ENCODE data around the gene ADAMTS10.
"Not testable (repeated sequence)": the region's sequence is repeated elsewhere in the genome, so short reads cannot be mapped to it uniquely, and the experiment has no call there.

ADAMTS10 gene

GRCh38 chr19:8626842-8627241 lies 16.3 kb upstream of the ADAMTS10 start:
- DNase-seq (ENCODE audit: low read depth) = no peak

- not testable (repeated sequence) for DNase-seq (ENCODE audit: low read depth)
These were observed 12.4 kb upstream of the ADAMTS10 start for GRCh38 chr19:8622886-8623285.

- no peak for DNase-seq (ENCODE audit: low read depth)
These were observed 8.2 kb upstream of the ADAMTS10 start for GRCh38 chr19:8618751-8619150.

GRCh38 chr19:8617984-8618383 lies 7.5 kb upstream of the ADAMTS10 start:
- no peak for DNase-seq (ENCODE audit: low read depth)

GRCh38 chr19:8617325-8617724 lies 6.8 kb upstream of the ADAMTS10 start:
- not testable (repeated sequence) for DNase-seq (ENCODE audit: low read depth)

- no peak for DNase-seq (ENCODE audit: low read depth)
These were observed 6.3 kb upstream of the ADAMTS10 start for GRCh38 chr19:8616861-8617260.

GRCh38 chr19:8615813-8616596 lies 5.5 kb upstream of the ADAMTS10 start:
- peak; percentile 45 for DNase-seq (ENCODE audit: low read depth)

GRCh38 chr19:8615024-8615423 lies 4.5 kb upstream of the ADAMTS10 start:
- DNase-seq (ENCODE audit: low read depth) = no peak

- DNase-seq (ENCODE audit: low read depth) = no peak
These were observed 3.9 kb upstream of the ADAMTS10 start for GRCh38 chr19:8614455-8614854.

GRCh38 chr19:8612807-8613171 lies 2.3 kb upstream of the ADAMTS10 start:
- DNase-seq (ENCODE audit: low read depth) = no peak

GRCh38 chr19:8611877-8612806 lies 1.6 kb upstream of the ADAMTS10 start:
- DNase-seq (ENCODE audit: low read depth) = no peak

- no peak for DNase-seq (ENCODE audit: low read depth)
These were observed 919 bp upstream of the ADAMTS10 start for GRCh38 chr19:8611391-8611876.

GRCh38 chr19:8610936-8611300 lies 403 bp upstream of the ADAMTS10 start:
- no peak for DNase-seq (ENCODE audit: low read depth)

GRCh38 chr19:8609279-8610040 lies 1.1 kb downstream of the ADAMTS10 start:
- no peak for DNase-seq (ENCODE audit: low read depth)

GRCh38 chr19:8608941-8609278 lies 1.6 kb downstream of the ADAMTS10 start:
- no peak for DNase-seq (ENCODE audit: low read depth)

GRCh38 chr19:8607386-8607785 lies 3.1 kb downstream of the ADAMTS10 start:
- no peak for DNase-seq (ENCODE audit: low read depth)

GRCh38 chr19:8605514-8605913 lies 5.0 kb downstream of the ADAMTS10 start:
- no peak for DNase-seq (ENCODE audit: low read depth)

GRCh38 chr19:8601796-8602195 lies 8.7 kb downstream of the ADAMTS10 start:
- no peak for DNase-seq (ENCODE audit: low read depth)

- DNase-seq (ENCODE audit: low read depth) = no peak
These were observed 9.7 kb downstream of the ADAMTS10 start for GRCh38 chr19:8600816-8601215.

- DNase-seq (ENCODE audit: low read depth) = no peak
These were observed 10.5 kb downstream of the ADAMTS10 start for GRCh38 chr19:8600064-8600463.

- no peak for DNase-seq (ENCODE audit: low read depth)
These were observed 14.3 kb downstream of the ADAMTS10 start for GRCh38 chr19:8596168-8596567.

- DNase-seq (ENCODE audit: low read depth) = no peak
These were observed 14.9 kb downstream of the ADAMTS10 start for GRCh38 chr19:8595651-8596050.
